Astrocyte (in vitro differentiated cells and primary cell): ENCODE measurements around the gene CD44. TPM values are rescaled to one million over a fixed set of nuclear protein-coding genes. Genes with fewer than 3 reads are reported as not detected.

ENCODE experiments used
- DNase-seq: peaks from one replicate; pipeline ENCODE4 v3.0.0-alpha.2; 2010; ENCODE audit warnings: low read depth
- FAIRE-seq: peaks from 2 replicates; lab custom pipeline; 2011; peaks lifted over from hg19 to GRCh38; lab: Jason Lieb, UNC
- H2AFZ ChIP-seq: 2 replicates; pipeline ENCODE4 v1.6.0; 2012; ENCODE audit warnings: low read depth, low read length, inconsistent platforms
- H3K27ac ChIP-seq: 2 replicates; pipeline ENCODE4 v1.5.1; 2011; ENCODE audit warnings: low read depth, low read length, inconsistent platforms
- H3K27me3 ChIP-seq: 2 replicates; pipeline ENCODE4 v1.6.0; 2011; ENCODE audit warnings: low read length, inconsistent platforms; ENCODE audit not compliant: insufficient read depth
- H3K36me3 ChIP-seq: 2 replicates; pipeline ENCODE4 v1.5.1; 2011; ENCODE audit warnings: low read length, inconsistent platforms; ENCODE audit not compliant: insufficient read depth
- H3K4me1 ChIP-seq: 2 replicates; pipeline ENCODE4 v1.5.1; 2011; ENCODE audit warnings: low read length, inconsistent platforms; ENCODE audit not compliant: insufficient read depth
- H3K4me2 ChIP-seq: 2 replicates; pipeline ENCODE4 v1.6.0; 2012; ENCODE audit warnings: low read length, inconsistent platforms
- H3K4me3 ChIP-seq: 2 replicates; pipeline ENCODE4 v1.5.1; 2011; ENCODE audit warnings: low read depth, mild to moderate bottlenecking, low read length, inconsistent platforms; ENCODE audit not compliant: insufficient read depth
- H3K79me2 ChIP-seq: 2 replicates; pipeline ENCODE4 v1.6.0; 2012; ENCODE audit warnings: mild to moderate bottlenecking, low read length, inconsistent platforms; ENCODE audit not compliant: insufficient read depth
- H3K9ac ChIP-seq: 2 replicates; pipeline ENCODE4 v1.6.0; 2012; ENCODE audit warnings: mild to moderate bottlenecking, low read length, inconsistent platforms
- H3K9me3 ChIP-seq: 2 replicates; pipeline ENCODE4 v1.5.1; 2012; ENCODE audit warnings: low read depth, mild to moderate bottlenecking, low read length, inconsistent platforms; ENCODE audit not compliant: insufficient read depth
- H4K20me1 ChIP-seq: 2 replicates; pipeline ENCODE4 v1.6.0; 2012; ENCODE audit warnings: low read length, inconsistent platforms; ENCODE audit not compliant: insufficient read depth
- H3K27ac Mint-ChIP-seq: one replicate; pipeline ENCODE4 v1.8.0; 2021; ENCODE audit warnings: mild to moderate bottlenecking, mixed read lengths; ENCODE audit not compliant: unreplicated experiment
- H3K27me3 Mint-ChIP-seq: one replicate; pipeline ENCODE4 v1.8.0; 2021; ENCODE audit warnings: low read depth, mixed read lengths; ENCODE audit not compliant: unreplicated experiment
- H3K36me3 Mint-ChIP-seq: one replicate; pipeline ENCODE4 v1.8.0; 2021; ENCODE audit warnings: low read depth, mixed read lengths; ENCODE audit not compliant: unreplicated experiment
- H3K4me1 Mint-ChIP-seq: one replicate; pipeline ENCODE4 v1.8.0; 2021; ENCODE audit warnings: low read depth, mixed read lengths; ENCODE audit not compliant: unreplicated experiment
- H3K4me3 Mint-ChIP-seq: one replicate; pipeline ENCODE4 v1.8.0; 2021; ENCODE audit warnings: mild to moderate bottlenecking, moderate library complexity, mixed read lengths; ENCODE audit not compliant: unreplicated experiment
- H3K9me3 Mint-ChIP-seq: one replicate; pipeline ENCODE4 v1.8.0; 2021; ENCODE audit warnings: mild to moderate bottlenecking, mixed read lengths; ENCODE audit not compliant: unreplicated experiment
- EZH2 ChIP-seq: IDR thresholded peaks from 2 replicates; pipeline ENCODE4 v1.6.1; 2012; ENCODE audit warnings: mild to moderate bottlenecking, low read length, inconsistent platforms; ENCODE audit not compliant: insufficient read depth
- total RNA-seq: library from RNA; stranded (reverse); gene quantifications from 2 replicates; pipeline ENCODE4 v1.2.1, GENCODE V29; 2021
- TF ChIP-seq, protein P1 (sequence below): IDR thresholded peaks from 2 replicates; pipeline ENCODE4 v1.5.1; 2011; ENCODE audit warnings: low read depth, mild to moderate bottlenecking, inconsistent platforms, low read length, moderate library complexity; ENCODE audit not compliant: insufficient read depth

Gene CD44
- total RNA-seq, 1 donor from 2014 or later, result 154 TPM

DNA sequence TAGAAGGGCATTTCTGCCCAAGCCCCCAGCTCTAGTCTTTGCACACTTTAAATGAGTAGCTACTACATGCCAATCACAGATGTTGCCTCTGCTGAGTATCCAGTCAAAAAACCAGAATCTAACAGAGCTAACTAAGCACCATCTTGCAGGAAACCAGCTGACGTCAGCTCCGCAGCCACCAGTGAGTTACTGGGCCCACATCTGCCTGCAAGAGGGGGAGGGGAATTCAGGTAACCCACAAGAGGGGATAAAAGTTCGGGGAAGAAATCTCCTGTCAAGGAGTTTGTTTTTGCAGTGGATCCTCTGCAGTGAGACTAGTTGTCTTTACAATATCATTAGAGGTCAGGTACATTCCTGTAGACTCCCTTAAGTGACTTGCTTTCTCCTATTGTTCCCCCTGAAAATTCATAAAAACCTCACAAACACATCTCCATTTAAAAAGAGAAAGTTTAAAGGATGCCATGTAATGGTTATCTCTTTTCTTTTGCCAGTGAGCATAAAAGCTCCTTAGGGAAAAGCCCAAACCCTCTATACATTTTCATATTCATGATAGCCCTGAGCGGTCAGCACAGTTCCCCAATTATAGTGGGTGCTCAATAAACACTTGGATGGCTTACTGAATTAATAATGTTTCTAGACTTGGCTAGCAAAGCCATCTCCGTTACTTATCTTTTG, 9.3 kb downstream of the CD44 start:
- no peak overlapping the region for H3K4me3 Mint-ChIP-seq

GRCh38 chr11:35150454-35150853, 11.5 kb downstream of the CD44 start:
- no peak overlapping the region for H3K4me3 ChIP-seq
- H3K4me1 Mint-ChIP-seq, result peaks cover 20% of the 10 kb centered on the region
- H3K4me2 ChIP-seq, result no peak overlapping the region
- H3K27ac ChIP-seq, result no peak overlapping the region
- H3K27ac Mint-ChIP-seq, result no peak overlapping the region
- no peak for TF ChIP-seq EZH2
- TF ChIP-seq, protein P1, sequence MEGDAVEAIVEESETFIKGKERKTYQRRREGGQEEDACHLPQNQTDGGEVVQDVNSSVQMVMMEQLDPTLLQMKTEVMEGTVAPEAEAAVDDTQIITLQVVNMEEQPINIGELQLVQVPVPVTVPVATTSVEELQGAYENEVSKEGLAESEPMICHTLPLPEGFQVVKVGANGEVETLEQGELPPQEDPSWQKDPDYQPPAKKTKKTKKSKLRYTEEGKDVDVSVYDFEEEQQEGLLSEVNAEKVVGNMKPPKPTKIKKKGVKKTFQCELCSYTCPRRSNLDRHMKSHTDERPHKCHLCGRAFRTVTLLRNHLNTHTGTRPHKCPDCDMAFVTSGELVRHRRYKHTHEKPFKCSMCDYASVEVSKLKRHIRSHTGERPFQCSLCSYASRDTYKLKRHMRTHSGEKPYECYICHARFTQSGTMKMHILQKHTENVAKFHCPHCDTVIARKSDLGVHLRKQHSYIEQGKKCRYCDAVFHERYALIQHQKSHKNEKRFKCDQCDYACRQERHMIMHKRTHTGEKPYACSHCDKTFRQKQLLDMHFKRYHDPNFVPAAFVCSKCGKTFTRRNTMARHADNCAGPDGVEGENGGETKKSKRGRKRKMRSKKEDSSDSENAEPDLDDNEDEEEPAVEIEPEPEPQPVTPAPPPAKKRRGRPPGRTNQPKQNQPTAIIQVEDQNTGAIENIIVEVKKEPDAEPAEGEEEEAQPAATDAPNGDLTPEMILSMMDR, result no peak
- H2AFZ ChIP-seq, result no peak overlapping the region
- no peaks in the 10 kb centered on the region for H3K27me3 Mint-ChIP-seq
- peaks cover 42% of the 10 kb centered on the region for H3K36me3 ChIP-seq
- no peak overlapping the region for H3K4me3 Mint-ChIP-seq
- peaks cover 99% of the 10 kb centered on the region for H3K79me2 ChIP-seq
- no peaks in the 10 kb centered on the region for H3K27me3 ChIP-seq
- peaks cover 12% of the 10 kb centered on the region for H3K36me3 Mint-ChIP-seq
- H3K4me1 ChIP-seq, result peaks cover 22% of the 10 kb centered on the region
- no peaks in the 10 kb centered on the region for H3K9me3 Mint-ChIP-seq
- H3K9ac ChIP-seq, result no peak overlapping the region
- H4K20me1 ChIP-seq, result peaks cover 98% of the 10 kb centered on the region
- no peak for FAIRE-seq
- H3K9me3 ChIP-seq, result no peaks in the 10 kb centered on the region
- DNase-seq, result no peak

More for the DNA sequence above, 9.3 kb downstream of the CD44 start:
- Histone ChIP-seq H2AFZ (no peak overlapping the region), H3K4me2 (no peak overlapping the region), H3K27me3 (no peaks in the 10 kb centered on the region), H3K9me3 (no peaks in the 10 kb centered on the region), H3K4me3 (no peak overlapping the region), H3K9ac (no peak overlapping the region), H4K20me1 (peaks cover 99% of the 10 kb centered on the region), H3K4me1 (peaks cover 44% of the 10 kb centered on the region), H3K36me3 (peaks cover 25% of the 10 kb centered on the region), H3K79me2 (peaks cover 99% of the 10 kb centered on the region), H3K27ac (no peak overlapping the region)
- DNase-seq, result no peak
- no peaks in the 10 kb centered on the region for H3K9me3 Mint-ChIP-seq
- no peak overlapping the region for H3K27ac Mint-ChIP-seq
- H3K27me3 Mint-ChIP-seq, result no peaks in the 10 kb centered on the region
- H3K4me1 Mint-ChIP-seq, result peaks cover 38% of the 10 kb centered on the region
- peaks cover 12% of the 10 kb centered on the region for H3K36me3 Mint-ChIP-seq
- no peak for FAIRE-seq
- TF ChIP-seq, protein P1, result no peak
- TF ChIP-seq EZH2, result no peak

GRCh38 chr11:35151241-35151640, 12.3 kb downstream of the CD44 start:
- TF ChIP-seq, protein P1, result no peak
- no peak for TF ChIP-seq EZH2
- Histone ChIP-seq H3K9me3 (no peaks in the 10 kb centered on the region), H3K36me3 (peaks cover 47% of the 10 kb centered on the region), H3K27me3 (no peaks in the 10 kb centered on the region), H3K4me1 (peaks cover 19% of the 10 kb centered on the region), H2AFZ (no peak overlapping the region), H3K9ac (no peak overlapping the region), H3K27ac (peak overlapping the region; percentile 20), H4K20me1 (peaks cover 98% of the 10 kb centered on the region), H3K79me2 (peaks cover 99% of the 10 kb centered on the region), H3K4me2 (peak overlapping the region; percentile 18), H3K4me3 (no peak overlapping the region)
- peak; percentile 26 for FAIRE-seq
- peaks cover 12% of the 10 kb centered on the region for H3K36me3 Mint-ChIP-seq
- H3K27ac Mint-ChIP-seq, result no peak overlapping the region
- peak; percentile 61 for DNase-seq
- H3K27me3 Mint-ChIP-seq, result no peaks in the 10 kb centered on the region
- H3K4me1 Mint-ChIP-seq, result peaks cover 17% of the 10 kb centered on the region
- H3K4me3 Mint-ChIP-seq, result no peak overlapping the region
- H3K9me3 Mint-ChIP-seq, result no peaks in the 10 kb centered on the region
